ENCODE measurements around the gene FAM111B. TPM values are rescaled to one million over a fixed set of nuclear protein-coding genes. Genes with fewer than 3 reads are reported as not detected.
"Not testable (repeated sequence)": the region's sequence is repeated elsewhere in the genome, so short reads cannot be mapped to it uniquely, and the experiment has no call there.

The FAM111B gene
- total RNA-seq, 1 donor from 2014 or later, result 0.26 TPM

GRCh38 chr11:59102259-59102765 is 4.7 kb upstream of the FAM111B start:
- no peak for DNase-seq (ENCODE audit: low spot score)

- not testable (repeated sequence) for DNase-seq (ENCODE audit: low spot score)
Measured at GRCh38 chr11:59107721-59108120, 684 bp downstream of the FAM111B start.

- DNase-seq (ENCODE audit: low spot score), result no peak
Measured at GRCh38 chr11:59112494-59112893, 5.5 kb downstream of the FAM111B start.

GRCh38 chr11:59114344-59114743 is 7.3 kb downstream of the FAM111B start:
- DNase-seq (ENCODE audit: low spot score), result no peak

- no peak for DNase-seq (ENCODE audit: low spot score)
Measured at GRCh38 chr11:59115553-59115952, 8.5 kb downstream of the FAM111B start.

GRCh38 chr11:59117774-59118173 is 10.7 kb downstream of the FAM111B start:
- no peak for DNase-seq (ENCODE audit: low spot score)

GRCh38 chr11:59119826-59120225 is 12.8 kb downstream of the FAM111B start:
- no peak for DNase-seq (ENCODE audit: low spot score)

GRCh38 chr11:59135648-59136461 is 28.8 kb downstream of the FAM111B start:
- DNase-seq (ENCODE audit: low spot score), result peak; percentile 91

- DNase-seq (ENCODE audit: low spot score), result not testable (repeated sequence)
Measured at GRCh38 chr11:59136551-59136950, 29.5 kb downstream of the FAM111B start.

- DNase-seq (ENCODE audit: low spot score), result no peak
Measured at GRCh38 chr11:59137190-59137589, 30.2 kb downstream of the FAM111B start.

GRCh38 chr11:59138643-59139042 is 31.6 kb downstream of the FAM111B start:
- no peak for DNase-seq (ENCODE audit: low spot score)

GRCh38 chr11:59141191-59141590 is 34.2 kb downstream of the FAM111B start:
- DNase-seq (ENCODE audit: low spot score), result no peak

GRCh38 chr11:59141673-59142460 is 34.8 kb downstream of the FAM111B start:
- DNase-seq (ENCODE audit: low spot score), result no peak

GRCh38 chr11:59142530-59143507 is 35.8 kb downstream of the FAM111B start, which contains the start of gene FAM111A:
Gene FAM111A, plus strand, starts transcription at chr11:59142856. Its CDS starts 6,017 bp downstream, at chr11:59148873.
- DNase-seq (ENCODE audit: low spot score), result peak; percentile 94

- no peak for DNase-seq (ENCODE audit: low spot score)
Measured at GRCh38 chr11:59144096-59144495, 37.1 kb downstream of the FAM111B start.

- no peak for DNase-seq (ENCODE audit: low spot score)
Measured at GRCh38 chr11:59144579-59145345, 37.7 kb downstream of the FAM111B start.

- DNase-seq (ENCODE audit: low spot score), result no peak
Measured at GRCh38 chr11:59145534-59145933, 38.5 kb downstream of the FAM111B start.

- DNase-seq (ENCODE audit: low spot score), result no peak
Measured at GRCh38 chr11:59151761-59152160, 44.7 kb downstream of the FAM111B start.

GRCh38 chr11:59152312-59152951 is 45.4 kb downstream of the FAM111B start:
- no peak for DNase-seq (ENCODE audit: low spot score)

GRCh38 chr11:59154610-59155009 is 47.6 kb downstream of the FAM111B start:
- no peak for DNase-seq (ENCODE audit: low spot score)
